Activated naive CD4-positive, alpha-beta T cell treated with anti-CD3 and anti-CD28 coated beads, Interleukin-2, amount 10 ng/mL, durations not matched to agents 7 days and 5 days (primary cell): ENCODE data around the gene NXPE1.
"Not testable (repeated sequence)": the region's sequence is repeated elsewhere in the genome, so short reads cannot be mapped to it uniquely, and the experiment has no call there.

Experiments used
- CTCF ChIA-PET: fragments of 350-600 bp; sonication (Branson Sonifier 250); formaldehyde crosslinking; loops from one replicate; lab custom pipeline; 2021; ENCODE audit warnings: antibody characterized with exemption; lab: Charles Lee
- DNase-seq: peaks from one replicate; pipeline ENCODE4 v3.0.0-alpha.2; 2020
- H3K27ac Mint-ChIP-seq: one replicate; pipeline ENCODE4 v1.8.0; 2021; ENCODE audit warnings: mild to moderate bottlenecking, moderate library complexity, mixed read lengths
- H3K27me3 Mint-ChIP-seq: one replicate; pipeline ENCODE4 v1.8.0; 2021; ENCODE audit warnings: mild to moderate bottlenecking, mixed read lengths
- H3K36me3 Mint-ChIP-seq: one replicate; pipeline ENCODE4 v1.8.0; 2021; ENCODE audit warnings: mixed read lengths
- H3K4me1 Mint-ChIP-seq: one replicate; pipeline ENCODE4 v1.8.0; 2021; ENCODE audit warnings: mixed read lengths
- H3K4me3 Mint-ChIP-seq: one replicate; pipeline ENCODE4 v1.8.0; 2021; ENCODE audit warnings: mild to moderate bottlenecking, moderate library complexity, mixed read lengths
- H3K9me3 Mint-ChIP-seq: one replicate; pipeline ENCODE4 v1.8.0; 2021; ENCODE audit warnings: mixed read lengths

The NXPE1 gene

DNA sequence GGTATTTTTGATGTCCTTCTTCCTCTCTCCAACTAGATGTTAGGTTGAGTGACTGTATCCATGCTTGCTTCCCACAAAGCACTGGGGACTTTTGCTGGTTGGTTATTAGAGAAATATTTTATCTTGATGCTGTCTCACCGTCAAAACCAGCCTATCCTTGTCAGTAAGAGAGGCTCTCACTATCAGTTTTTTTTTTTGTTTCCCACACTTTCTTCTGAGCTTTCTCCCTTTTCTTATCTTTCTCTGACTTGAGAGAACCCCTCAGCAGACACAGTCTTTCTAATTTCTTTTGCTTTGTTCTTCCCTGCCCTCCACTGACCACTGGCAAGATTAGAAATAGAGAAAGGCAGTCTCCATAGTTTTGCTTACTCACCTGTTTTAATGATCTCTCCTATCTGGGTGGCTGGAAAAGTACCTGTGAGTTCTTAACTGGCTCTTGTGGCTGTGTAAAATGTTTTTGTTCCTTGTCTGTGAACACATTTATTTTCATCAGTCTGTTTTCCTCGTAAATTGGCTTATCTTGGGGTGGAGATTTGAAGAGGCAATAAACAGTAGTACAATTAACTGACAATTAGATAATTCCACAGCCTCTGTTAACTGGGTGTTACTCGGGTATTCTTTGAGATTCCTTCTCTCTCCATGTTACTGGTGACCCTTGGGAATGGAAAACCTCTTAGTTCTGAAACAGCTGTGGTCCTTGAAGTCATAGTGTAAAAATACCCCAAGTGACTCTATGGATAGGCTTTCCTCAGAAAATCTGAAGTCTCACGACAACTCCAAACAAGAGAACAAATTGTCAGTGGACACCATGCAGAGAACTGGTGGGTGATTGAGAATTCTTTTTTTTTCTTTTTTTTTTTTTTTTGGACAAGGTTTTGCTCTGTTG lies at the start of gene NXPE1:
NXPE1 (minus strand) TSS at position 457 of the 886 bp plus-strand sequence. CDS start 8,680 bp downstream, outside the sequence.
- CTCF ChIA-PET, result interaction anchor here (0.5 kb wide), 1 partner anchor 10 kb away, joined by 3 read pairs; no protein-coding TSS in a partner anchor
- no peak for DNase-seq
- H3K27ac Mint-ChIP-seq, result no peak within 1 kb of the TSS
- no peaks in the 10 kb centered on the region for H3K9me3 Mint-ChIP-seq
- H3K4me3 Mint-ChIP-seq, result no peak within 1 kb of the TSS
- no peaks in the 10 kb centered on the region for H3K4me1 Mint-ChIP-seq
- H3K36me3 Mint-ChIP-seq, result no peaks in the 10 kb centered on the region
- no peaks in the 10 kb centered on the region for H3K27me3 Mint-ChIP-seq

GRCh38 chr11:114609429-114609828 lies 49.7 kb upstream of the NXPE1 start:
- Mint-ChIP-seq H3K4me1 (no peaks in the 10 kb centered on the region), H3K9me3 (peaks cover 19% of the 10 kb centered on the region), H3K4me3 (no peak overlapping the region), H3K27ac (no peak overlapping the region), H3K36me3 (no peaks in the 10 kb centered on the region), H3K27me3 (no peaks in the 10 kb centered on the region)
- CTCF ChIA-PET, result no interaction called here
- no peak for DNase-seq

GRCh38 chr11:114608605-114609004 lies 48.9 kb upstream of the NXPE1 start:
- peaks cover 19% of the 10 kb centered on the region for H3K9me3 Mint-ChIP-seq
- DNase-seq, result not testable (repeated sequence)

GRCh38 chr11:114607753-114608459 lies 48.2 kb upstream of the NXPE1 start:
- Mint-ChIP-seq H3K9me3 (peaks cover 19% of the 10 kb centered on the region), H3K4me1 (no peaks in the 10 kb centered on the region), H3K36me3 (no peaks in the 10 kb centered on the region), H3K27ac (no peak overlapping the region), H3K4me3 (no peak overlapping the region), H3K27me3 (no peaks in the 10 kb centered on the region)
- CTCF ChIA-PET, result no interaction called here
- no peak for DNase-seq

More at GRCh38 chr11:114608605-114609004, 48.9 kb upstream of the NXPE1 start:
- CTCF ChIA-PET, H3K36me3 Mint-ChIP-seq, H3K4me3 Mint-ChIP-seq, H3K4me1 Mint-ChIP-seq, H3K27ac Mint-ChIP-seq, H3K27me3 Mint-ChIP-seq: not testable (repeated sequence)

DNA sequence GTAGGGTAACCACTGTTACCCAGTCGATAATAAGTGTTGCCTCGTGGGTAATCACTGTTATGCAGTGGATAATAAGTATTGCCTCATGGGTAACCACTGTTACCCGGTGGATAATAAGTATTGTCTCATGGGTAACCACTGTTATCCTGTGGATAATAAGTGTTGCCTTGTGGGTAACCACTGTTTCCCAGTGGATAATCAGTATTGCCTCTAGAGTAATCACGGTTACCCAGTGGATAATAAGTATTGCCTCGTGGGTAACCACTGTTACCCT lies 47.1 kb upstream of the NXPE1 start:
- CTCF ChIA-PET, H3K4me3 Mint-ChIP-seq, H3K36me3 Mint-ChIP-seq, H3K4me1 Mint-ChIP-seq, H3K27me3 Mint-ChIP-seq, DNase-seq, H3K27ac Mint-ChIP-seq: not testable (repeated sequence)
- peaks cover 16% of the 10 kb centered on the region for H3K9me3 Mint-ChIP-seq

- Mint-ChIP-seq H3K9me3 (peaks cover 12% of the 10 kb centered on the region), H3K4me1 (no peaks in the 10 kb centered on the region), H3K36me3 (no peaks in the 10 kb centered on the region), H3K27ac (no peak overlapping the region), H3K4me3 (no peak overlapping the region), H3K27me3 (no peaks in the 10 kb centered on the region)
- CTCF ChIA-PET, result no interaction called here
- DNase-seq, result no peak
Observed at GRCh38 chr11:114606003-114606801, 46.5 kb upstream of the NXPE1 start.

- H3K27me3 Mint-ChIP-seq, result no peaks in the 10 kb centered on the region
- no peaks in the 10 kb centered on the region for H3K4me1 Mint-ChIP-seq
- CTCF ChIA-PET, result no interaction called here
- H3K27ac Mint-ChIP-seq, result no peak overlapping the region
- peaks cover 9% of the 10 kb centered on the region for H3K9me3 Mint-ChIP-seq
- H3K36me3 Mint-ChIP-seq, result no peaks in the 10 kb centered on the region
- no peak for DNase-seq
- H3K4me3 Mint-ChIP-seq, result no peak overlapping the region
Observed at GRCh38 chr11:114605370-114605769, 45.7 kb upstream of the NXPE1 start.

GRCh38 chr11:114604886-114605285 lies 45.2 kb upstream of the NXPE1 start:
- Mint-ChIP-seq H3K27me3 (no peaks in the 10 kb centered on the region), H3K27ac (no peak overlapping the region), H3K36me3 (no peaks in the 10 kb centered on the region), H3K4me1 (no peaks in the 10 kb centered on the region), H3K4me3 (no peak overlapping the region), H3K9me3 (peaks cover 9% of the 10 kb centered on the region)
- DNase-seq, result no peak
- CTCF ChIA-PET, result no interaction called here

DNA sequence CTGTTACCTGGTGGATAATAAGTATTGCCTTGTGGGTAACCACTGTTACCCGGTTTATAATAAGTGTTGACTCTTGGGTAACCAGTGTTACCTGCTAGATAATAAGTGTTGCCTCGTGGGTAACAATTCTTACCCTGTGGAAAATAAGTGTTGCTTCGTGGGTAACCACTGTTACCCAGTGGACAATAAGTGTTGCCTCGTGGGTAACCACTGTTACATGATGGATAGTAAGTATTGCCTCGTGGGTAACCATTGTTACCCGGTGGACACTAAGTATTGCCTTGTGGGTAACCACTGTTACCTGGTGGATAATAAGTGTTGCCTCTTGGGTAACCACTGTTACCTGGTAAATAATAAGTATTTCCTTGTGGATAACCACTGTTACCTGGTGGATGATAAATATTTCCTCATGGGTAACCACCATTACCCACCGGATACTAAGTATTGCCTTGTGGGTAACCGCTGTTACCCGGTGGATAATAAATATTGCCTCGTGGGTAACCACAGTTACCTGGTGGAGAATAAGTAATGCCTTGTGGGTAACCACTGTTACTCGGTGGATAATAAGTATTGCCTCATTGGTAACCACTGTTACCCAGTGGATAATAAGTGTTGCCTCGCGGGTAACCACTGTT lies 44.6 kb upstream of the NXPE1 start:
- H3K27ac Mint-ChIP-seq, result no peak overlapping the region
- peaks cover 9% of the 10 kb centered on the region for H3K9me3 Mint-ChIP-seq
- DNase-seq, result no peak
- no peaks in the 10 kb centered on the region for H3K36me3 Mint-ChIP-seq
- H3K4me3 Mint-ChIP-seq, result no peak overlapping the region
- no peaks in the 10 kb centered on the region for H3K4me1 Mint-ChIP-seq
- CTCF ChIA-PET, result no interaction called here
- no peaks in the 10 kb centered on the region for H3K27me3 Mint-ChIP-seq

DNA sequence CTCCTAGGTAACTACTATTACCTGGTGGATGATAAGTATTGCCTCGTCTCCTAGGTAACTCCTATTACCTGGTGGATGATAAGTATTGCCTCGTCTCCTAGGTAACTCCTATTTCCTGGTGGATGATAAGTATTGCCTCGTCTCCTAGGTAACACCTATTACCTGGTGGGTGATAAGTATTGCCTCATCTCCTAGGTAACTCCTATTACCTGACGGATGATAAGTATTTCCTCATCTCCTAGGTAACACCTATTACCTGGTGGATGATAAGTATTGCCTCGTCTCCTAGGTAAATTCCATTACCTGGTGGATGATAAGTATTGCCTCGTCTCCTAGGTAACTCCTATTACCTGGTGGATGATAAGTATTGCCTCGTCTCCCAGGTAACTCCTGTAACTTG lies 43.5 kb upstream of the NXPE1 start:
- H3K27me3 Mint-ChIP-seq, H3K27ac Mint-ChIP-seq, DNase-seq, CTCF ChIA-PET, H3K36me3 Mint-ChIP-seq, H3K4me1 Mint-ChIP-seq, H3K9me3 Mint-ChIP-seq, H3K4me3 Mint-ChIP-seq: not testable (repeated sequence)

- H3K9me3 Mint-ChIP-seq, result no peaks in the 10 kb centered on the region
Observed at GRCh38 chr11:114598461-114598860, 38.8 kb upstream of the NXPE1 start.

GRCh38 chr11:114596175-114596919 lies 36.7 kb upstream of the NXPE1 start:
- no peak overlapping the region for H3K27ac Mint-ChIP-seq
- no peak overlapping the region for H3K4me3 Mint-ChIP-seq
- CTCF ChIA-PET, result no interaction called here

More at GRCh38 chr11:114598461-114598860, 38.8 kb upstream of the NXPE1 start:
- Mint-ChIP-seq H3K4me1 (no peaks in the 10 kb centered on the region), H3K27ac (no peak overlapping the region), H3K4me3 (no peak overlapping the region), H3K36me3 (no peaks in the 10 kb centered on the region), H3K27me3 (peaks cover 3% of the 10 kb centered on the region)
- CTCF ChIA-PET, result no interaction called here
- DNase-seq, result no peak

GRCh38 chr11:114595571-114595970 lies 35.9 kb upstream of the NXPE1 start, which contains the start of gene NXPE4:
Gene NXPE4 (minus strand): TSS chr11:114595786. CDS start chr11:114594759, 1,027 bp downstream.
- Mint-ChIP-seq H3K27ac (no peak within 1 kb of the TSS), H3K4me3 (no peak within 1 kb of the TSS), H3K4me1 (no peaks in the 10 kb centered on the region), H3K27me3 (peaks cover 3% of the 10 kb centered on the region), H3K36me3 (no peaks in the 10 kb centered on the region), H3K9me3 (no peaks in the 10 kb centered on the region)
- CTCF ChIA-PET, result no interaction called here
- DNase-seq, result no peak

More at GRCh38 chr11:114596175-114596919, 36.7 kb upstream of the NXPE1 start:
- no peak for DNase-seq
- H3K4me1 Mint-ChIP-seq, result no peaks in the 10 kb centered on the region
- no peaks in the 10 kb centered on the region for H3K36me3 Mint-ChIP-seq
- H3K9me3 Mint-ChIP-seq, result no peaks in the 10 kb centered on the region
- peaks cover 3% of the 10 kb centered on the region for H3K27me3 Mint-ChIP-seq
